ENCODE measurements around the gene FOXP3. TPM values are rescaled to one million over a fixed set of nuclear protein-coding genes. Genes with fewer than 3 reads are reported as not detected.

Gene FOXP3
- total and polyA plus RNA-seq, 2 donors: 1.9 to 5.5 TPM

GRCh38 chrX:49269767-49270248, 5.3 kb upstream of the FOXP3 start, which contains the start of gene PPP1R3F:
Gene PPP1R3F, plus strand, starts transcription at chrX:49269793. Its CDS starts 77 bp downstream, at chrX:49269870.
- WGBS: under 1% methylated on average over 68 of the region's 70 CpGs
- Histone ChIP-seq H3K4me1 (ENCODE audit: control insufficient read depth in 2 of 2, insufficient read depth in 2 of 2, low read length in 2 of 2) (peaks cover 34 to 85% of the 10 kb centered on the region in 2 donors), H3K27me3 (ENCODE audit: control insufficient read depth in 2 of 2, insufficient read depth in 1 of 2, low read length in 1 of 2) (no peaks in the 10 kb centered on the region), H3K27ac (ENCODE audit: low read depth in 1 of 2, low read length in 1 of 2) (peak within 1 kb of the TSS; percentile 96 to 97), H3K9me3 (ENCODE audit: control insufficient read depth in 2 of 2, insufficient read depth in 1 of 2, low read length in 1 of 2) (peaks cover 0 to 6% of the 10 kb centered on the region in 2 donors), H3K36me3 (ENCODE audit: control insufficient read depth in 2 of 2, insufficient read depth in 2 of 2, low read length in 1 of 2) (peaks cover 0 to 5% of the 10 kb centered on the region in 2 donors), H3K4me3 (ENCODE audit: low read length in 2 of 2) (peak within 1 kb of the TSS; percentile 63 to 78)
- no peak for DNase-seq (ENCODE audit: low read depth in 6 of 9, low spot score in 9 of 9)

GRCh38 chrX:49269010-49269766, 4.7 kb upstream of the FOXP3 start:
- H3K36me3 ChIP-seq (ENCODE audit: control insufficient read depth in 2 of 2, insufficient read depth in 2 of 2, low read length in 1 of 2): peaks cover 0 to 5% of the 10 kb centered on the region in 2 donors
- H3K9me3 ChIP-seq (ENCODE audit: control insufficient read depth in 2 of 2, insufficient read depth in 1 of 2, low read length in 1 of 2): peaks cover 0 to 6% of the 10 kb centered on the region in 2 donors
- no peaks in the 10 kb centered on the region for H3K27me3 ChIP-seq (ENCODE audit: control insufficient read depth in 2 of 2, insufficient read depth in 1 of 2, low read length in 1 of 2)
- WGBS: under 1% methylated on average over 45 of the region's 45 CpGs
- peaks cover 34 to 85% of the 10 kb centered on the region in 2 donors for H3K4me1 ChIP-seq (ENCODE audit: control insufficient read depth in 2 of 2, insufficient read depth in 2 of 2, low read length in 2 of 2)
- peak overlapping the region; percentile 63 to 78 for H3K4me3 ChIP-seq (ENCODE audit: low read length in 2 of 2)
- H3K27ac ChIP-seq (ENCODE audit: low read depth in 1 of 2, low read length in 1 of 2): peak overlapping the region; percentile 96 to 97
- peak; percentile 76 to 96 (median 91) for DNase-seq (ENCODE audit: low read depth in 6 of 9, low spot score in 9 of 9)

- Histone ChIP-seq H3K4me1 (ENCODE audit: control insufficient read depth in 2 of 2, insufficient read depth in 2 of 2, low read length in 2 of 2) (peaks cover 31 to 85% of the 10 kb centered on the region in 2 donors), H3K9me3 (ENCODE audit: control insufficient read depth in 2 of 2, insufficient read depth in 1 of 2, low read length in 1 of 2) (peaks cover 0 to 6% of the 10 kb centered on the region in 2 donors), H3K4me3 (ENCODE audit: low read length in 2 of 2) (peak overlapping the region; percentile 47 to 78), H3K27ac (ENCODE audit: low read depth in 1 of 2, low read length in 1 of 2) (peak overlapping the region; percentile 83 to 94), H3K36me3 (ENCODE audit: control insufficient read depth in 2 of 2, insufficient read depth in 2 of 2, low read length in 1 of 2) (peaks cover 0 to 5% of the 10 kb centered on the region in 2 donors), H3K27me3 (ENCODE audit: control insufficient read depth in 2 of 2, insufficient read depth in 1 of 2, low read length in 1 of 2) (no peaks in the 10 kb centered on the region)
- no peak for DNase-seq (ENCODE audit: low read depth in 6 of 9, low spot score in 9 of 9)
- WGBS: 1% methylated on average over 4 of the region's 4 CpGs
Measured at GRCh38 chrX:49268702-49269009, 4.1 kb upstream of the FOXP3 start.

- Histone ChIP-seq H3K9me3 (ENCODE audit: control insufficient read depth in 2 of 2, insufficient read depth in 1 of 2, low read length in 1 of 2) (peaks cover 0 to 6% of the 10 kb centered on the region in 2 donors), H3K4me1 (ENCODE audit: control insufficient read depth in 2 of 2, insufficient read depth in 2 of 2, low read length in 2 of 2) (peaks cover 20 to 76% of the 10 kb centered on the region in 2 donors), H3K4me3 (ENCODE audit: low read length in 2 of 2) (no peak overlapping the region), H3K27ac (ENCODE audit: low read depth in 1 of 2, low read length in 1 of 2) (peak overlapping the region in 1 of 2 donors; percentile 61), H3K27me3 (ENCODE audit: control insufficient read depth in 2 of 2, insufficient read depth in 1 of 2, low read length in 1 of 2) (no peaks in the 10 kb centered on the region), H3K36me3 (ENCODE audit: control insufficient read depth in 2 of 2, insufficient read depth in 2 of 2, low read length in 1 of 2) (no peaks in the 10 kb centered on the region)
- WGBS: 89% methylated on average over 10 of the region's 10 CpGs
- DNase-seq (ENCODE audit: low read depth in 6 of 9, low spot score in 9 of 9): peak in 1 of 9 donors; percentile 63
Measured at GRCh38 chrX:49266523-49267445, 2.3 kb upstream of the FOXP3 start.

- Histone ChIP-seq H3K4me1 (ENCODE audit: control insufficient read depth in 2 of 2, insufficient read depth in 2 of 2, low read length in 2 of 2) (peaks cover 13 to 82% of the 10 kb centered on the region in 2 donors), H3K27me3 (ENCODE audit: control insufficient read depth in 2 of 2, insufficient read depth in 1 of 2, low read length in 1 of 2) (no peaks in the 10 kb centered on the region), H3K4me3 (ENCODE audit: low read length in 2 of 2) (peak overlapping the region in 1 of 2 donors; percentile 23), H3K36me3 (ENCODE audit: control insufficient read depth in 2 of 2, insufficient read depth in 2 of 2, low read length in 1 of 2) (no peaks in the 10 kb centered on the region), H3K9me3 (ENCODE audit: control insufficient read depth in 2 of 2, insufficient read depth in 1 of 2, low read length in 1 of 2) (no peaks in the 10 kb centered on the region), H3K27ac (ENCODE audit: low read depth in 1 of 2, low read length in 1 of 2) (peak overlapping the region in 1 of 2 donors; percentile 76)
- DNase-seq (ENCODE audit: low read depth in 6 of 9, low spot score in 9 of 9): no peak
- WGBS: 95% methylated on average over 10 of the region's 10 CpGs
Measured at GRCh38 chrX:49263631-49264030, 879 bp downstream of the FOXP3 start.

GRCh38 chrX:49262603-49263002, 1.9 kb downstream of the FOXP3 start:
- DNase-seq (ENCODE audit: low read depth in 6 of 9, low spot score in 9 of 9): no peak
- no peaks in the 10 kb centered on the region for H3K9me3 ChIP-seq (ENCODE audit: control insufficient read depth in 2 of 2, insufficient read depth in 1 of 2, low read length in 1 of 2)
- no peaks in the 10 kb centered on the region for H3K36me3 ChIP-seq (ENCODE audit: control insufficient read depth in 2 of 2, insufficient read depth in 2 of 2, low read length in 1 of 2)
- H3K4me3 ChIP-seq (ENCODE audit: low read length in 2 of 2): no peak overlapping the region
- H3K4me1 ChIP-seq (ENCODE audit: control insufficient read depth in 2 of 2, insufficient read depth in 2 of 2, low read length in 2 of 2): peaks cover 16 to 82% of the 10 kb centered on the region in 2 donors
- H3K27ac ChIP-seq (ENCODE audit: low read depth in 1 of 2, low read length in 1 of 2): no peak overlapping the region
- 72% methylated on average over 1 of the region's 1 CpG for WGBS
- no peaks in the 10 kb centered on the region for H3K27me3 ChIP-seq (ENCODE audit: control insufficient read depth in 2 of 2, insufficient read depth in 1 of 2, low read length in 1 of 2)

- no peaks in the 10 kb centered on the region for H3K27me3 ChIP-seq (ENCODE audit: control insufficient read depth in 2 of 2, insufficient read depth in 1 of 2, low read length in 1 of 2)
- peaks cover 18 to 82% of the 10 kb centered on the region in 2 donors for H3K4me1 ChIP-seq (ENCODE audit: control insufficient read depth in 2 of 2, insufficient read depth in 2 of 2, low read length in 2 of 2)
- H3K27ac ChIP-seq (ENCODE audit: low read depth in 1 of 2, low read length in 1 of 2): no peak overlapping the region
- peaks cover 0 to 3% of the 10 kb centered on the region in 2 donors for H3K9me3 ChIP-seq (ENCODE audit: control insufficient read depth in 2 of 2, insufficient read depth in 1 of 2, low read length in 1 of 2)
- no peaks in the 10 kb centered on the region for H3K36me3 ChIP-seq (ENCODE audit: control insufficient read depth in 2 of 2, insufficient read depth in 2 of 2, low read length in 1 of 2)
- DNase-seq (ENCODE audit: low read depth in 6 of 9, low spot score in 9 of 9): no peak
- WGBS: over 99% methylated on average over 17 of the region's 17 CpGs
- H3K4me3 ChIP-seq (ENCODE audit: low read length in 2 of 2): no peak overlapping the region
Measured at GRCh38 chrX:49260221-49260985, 4.1 kb downstream of the FOXP3 start.

- no peak for DNase-seq (ENCODE audit: low read depth in 6 of 9, low spot score in 9 of 9)
Measured at GRCh38 chrX:49258749-49259124, 5.8 kb downstream of the FOXP3 start.

More at GRCh38 chrX:49258749-49259124, 5.8 kb downstream of the FOXP3 start:
- Histone ChIP-seq H3K27me3 (ENCODE audit: control insufficient read depth in 2 of 2, insufficient read depth in 1 of 2, low read length in 1 of 2) (no peaks in the 10 kb centered on the region), H3K36me3 (ENCODE audit: control insufficient read depth in 2 of 2, insufficient read depth in 2 of 2, low read length in 1 of 2) (no peaks in the 10 kb centered on the region), H3K4me1 (ENCODE audit: control insufficient read depth in 2 of 2, insufficient read depth in 2 of 2, low read length in 2 of 2) (peaks cover 18 to 69% of the 10 kb centered on the region in 2 donors), H3K9me3 (ENCODE audit: control insufficient read depth in 2 of 2, insufficient read depth in 1 of 2, low read length in 1 of 2) (peaks cover 0 to 9% of the 10 kb centered on the region in 2 donors), H3K4me3 (ENCODE audit: low read length in 2 of 2) (no peak overlapping the region), H3K27ac (ENCODE audit: low read depth in 1 of 2, low read length in 1 of 2) (peak overlapping the region in 1 of 2 donors; percentile 11)
- WGBS: 95% methylated on average over 5 of the region's 5 CpGs

Measured in thymus (tissue), 11 donors.